NCI-H446 (cell line): ENCODE data around the gene POLR1H.

Source experiments
- DNase-seq, 2 experiments: peaks; one replicate each; lab custom pipeline; 2025; lab: John Stamatoyannopoulos, UW

The POLR1H gene

GRCh38 chr6:30062471-30063178, 1.6 kb downstream of the POLR1H start:
- no peak for DNase-seq

DNA sequence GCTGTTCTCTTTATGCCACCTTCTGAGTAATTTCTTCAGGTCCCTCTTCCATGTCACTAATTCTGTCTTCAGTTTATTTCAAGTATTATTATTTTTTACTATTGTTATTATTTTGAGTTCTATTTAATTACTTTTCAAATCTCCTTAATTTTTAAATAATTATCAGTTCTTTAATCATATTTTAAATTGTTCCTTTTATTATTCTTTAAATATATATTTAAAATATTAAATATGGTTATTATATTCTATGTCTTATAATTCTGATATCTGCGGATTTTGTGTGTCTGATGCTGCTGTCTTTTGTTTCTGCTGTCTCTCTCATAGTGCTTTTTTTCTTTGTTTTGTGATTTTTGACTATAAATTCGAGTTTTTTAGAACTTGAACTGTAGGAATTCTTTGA, 2.2 kb downstream of the POLR1H start:
- DNase-seq = no peak

- DNase-seq = no peak
These were observed 5.0 kb downstream of the POLR1H start for GRCh38 chr6:30066082-30066481.

DNA sequence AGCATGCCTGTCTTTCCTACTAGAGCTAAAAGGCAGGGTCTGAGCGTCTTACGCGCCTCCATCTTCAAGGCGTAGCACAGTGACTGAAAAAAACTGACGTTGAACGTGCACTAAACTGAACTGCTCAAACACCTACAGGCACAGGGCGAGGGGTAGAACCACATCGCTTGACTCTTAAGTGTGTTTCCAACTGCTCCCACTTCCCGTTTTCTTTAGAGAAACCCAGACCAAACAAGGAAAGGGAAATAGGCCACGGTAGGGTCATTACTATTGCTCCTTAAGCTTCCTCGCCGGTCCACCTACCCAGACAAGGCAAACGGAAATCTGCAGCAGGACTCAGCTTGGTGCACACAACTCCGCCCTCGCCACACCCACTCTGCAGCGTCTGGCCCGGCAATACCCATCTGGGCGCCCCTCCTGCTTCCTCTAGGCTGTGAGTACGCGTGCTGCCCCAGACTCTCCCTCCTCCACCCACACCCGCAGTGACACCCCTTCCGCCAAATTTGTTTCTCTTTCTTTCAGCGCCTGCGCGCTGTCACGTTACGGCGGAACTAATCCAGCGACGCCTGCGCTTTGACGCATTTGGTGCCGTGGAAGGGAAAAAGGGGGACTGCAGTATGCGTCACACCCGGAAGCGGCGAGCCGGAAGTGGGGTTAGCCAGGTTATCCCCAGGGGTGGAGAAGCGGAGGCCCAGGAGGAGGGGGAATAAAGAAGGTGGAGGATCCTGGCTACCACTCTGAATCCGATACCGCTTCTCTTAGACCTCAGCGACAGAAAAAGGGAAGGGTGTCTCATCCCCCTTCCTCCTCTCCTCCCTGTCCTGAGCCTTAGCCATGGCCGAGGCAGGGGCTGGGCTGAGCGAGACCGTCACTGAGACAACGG, 5.8 kb downstream of the POLR1H start, which contains the start of gene PPP1R11:
PPP1R11 (plus strand) TSS at position 622 of the 883 bp plus-strand sequence; CDS start at position 835, 213 bp downstream.
- DNase-seq = peak; percentile 97 to 99

GRCh38 chr6:30067460-30068139, 6.5 kb downstream of the POLR1H start:
- DNase-seq = no peak

- no peak for DNase-seq
These were observed 10.2 kb downstream of the POLR1H start for GRCh38 chr6:30071081-30071818.

DNA sequence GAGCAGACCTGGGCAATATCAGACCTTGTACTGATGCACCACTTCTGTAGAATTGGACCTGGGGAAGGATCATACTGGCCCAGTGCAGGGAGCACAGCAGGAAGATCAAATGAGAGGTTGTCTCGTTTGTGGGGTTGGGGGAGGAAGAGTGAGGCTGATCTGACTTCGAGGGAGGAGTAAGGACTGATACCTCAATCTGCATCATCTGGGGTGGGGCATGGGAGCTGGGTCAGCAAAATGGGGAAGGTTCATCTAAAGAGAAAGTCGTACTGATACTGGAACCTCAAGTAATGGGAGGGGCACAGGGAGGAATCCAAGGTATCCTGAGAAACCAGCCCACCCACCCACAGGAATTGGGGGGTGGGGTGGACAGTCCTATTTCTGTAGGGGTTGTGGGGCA, 10.8 kb downstream of the POLR1H start:
- no peak for DNase-seq

DNA sequence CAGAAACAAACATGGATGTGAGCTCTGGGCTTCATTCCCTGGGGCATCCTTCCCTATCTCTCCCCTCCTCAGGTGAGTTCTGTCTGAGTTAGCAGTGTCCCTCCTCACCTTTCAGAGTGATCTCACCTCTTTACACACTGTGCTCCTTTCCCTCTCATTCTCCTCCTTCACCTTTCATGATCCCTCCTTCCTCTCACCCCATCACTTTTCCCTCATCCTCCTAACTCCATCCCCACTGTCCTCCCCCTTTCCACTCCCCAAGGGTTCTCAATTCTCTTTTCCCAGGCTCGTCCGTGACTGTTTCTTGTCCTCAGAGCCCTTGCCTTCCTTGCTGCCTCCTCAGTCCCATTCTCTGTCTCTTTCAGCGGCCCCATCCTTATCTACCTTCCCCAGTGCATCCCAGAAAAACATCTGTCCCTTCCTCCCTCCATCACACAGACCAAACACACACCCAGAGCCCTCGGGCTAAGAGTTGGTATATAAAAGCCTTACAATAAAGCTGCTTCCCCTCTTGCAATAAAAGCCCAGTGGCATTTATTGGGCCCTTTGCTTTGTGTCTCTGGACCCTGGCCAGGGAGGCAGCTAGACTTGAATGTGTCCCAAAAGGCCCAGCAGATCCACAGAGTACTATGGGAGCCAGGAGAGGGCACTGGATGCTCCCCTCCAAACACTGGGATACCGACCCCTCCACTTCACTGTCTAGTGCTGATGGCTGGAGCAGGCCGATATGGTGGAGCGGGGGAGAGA, 12.6 kb downstream of the POLR1H start:
- no peak for DNase-seq

GRCh38 chr6:30074331-30075093, 13.4 kb downstream of the POLR1H start:
- no peak for DNase-seq

DNA sequence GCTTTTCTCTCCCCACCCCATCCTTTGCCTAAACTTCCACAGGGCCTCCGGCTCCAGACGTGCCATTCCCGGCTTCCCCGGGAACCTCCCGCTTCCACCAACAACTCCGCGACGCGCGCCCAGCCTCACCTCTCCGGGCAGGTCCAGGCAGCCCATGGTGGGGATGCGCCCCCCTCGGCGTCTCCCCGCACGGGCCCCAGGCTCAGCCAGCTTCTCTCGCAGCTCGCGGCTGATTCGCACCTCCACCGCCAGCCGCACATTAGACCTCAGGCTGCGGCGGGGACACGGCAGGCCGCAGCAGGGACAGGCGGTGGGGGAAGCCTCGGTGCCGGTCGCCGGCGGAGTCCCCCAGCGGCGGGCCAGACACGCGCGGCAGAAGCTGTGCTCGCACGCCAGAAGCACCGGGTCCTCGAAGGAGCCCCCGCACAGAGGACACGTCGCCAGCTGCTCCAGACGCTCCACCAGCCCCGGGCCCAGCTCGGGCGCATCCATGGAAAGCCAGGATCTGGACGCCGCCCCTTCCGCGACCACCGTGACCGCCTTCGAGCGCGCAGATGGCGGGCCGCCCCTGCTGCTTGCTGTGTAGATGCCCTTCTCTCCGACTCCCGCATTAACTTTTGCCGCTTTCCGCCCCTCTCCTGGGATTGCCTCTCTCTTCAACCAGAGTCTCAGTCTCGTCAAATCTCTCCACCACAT, 14.2 kb downstream of the POLR1H start, which contains the start of gene RNF39:
RNF39 (minus strand) TSS at position 676 of the 696 bp plus-strand sequence; CDS start at position 492, 184 bp downstream.
- no peak for DNase-seq

DNA sequence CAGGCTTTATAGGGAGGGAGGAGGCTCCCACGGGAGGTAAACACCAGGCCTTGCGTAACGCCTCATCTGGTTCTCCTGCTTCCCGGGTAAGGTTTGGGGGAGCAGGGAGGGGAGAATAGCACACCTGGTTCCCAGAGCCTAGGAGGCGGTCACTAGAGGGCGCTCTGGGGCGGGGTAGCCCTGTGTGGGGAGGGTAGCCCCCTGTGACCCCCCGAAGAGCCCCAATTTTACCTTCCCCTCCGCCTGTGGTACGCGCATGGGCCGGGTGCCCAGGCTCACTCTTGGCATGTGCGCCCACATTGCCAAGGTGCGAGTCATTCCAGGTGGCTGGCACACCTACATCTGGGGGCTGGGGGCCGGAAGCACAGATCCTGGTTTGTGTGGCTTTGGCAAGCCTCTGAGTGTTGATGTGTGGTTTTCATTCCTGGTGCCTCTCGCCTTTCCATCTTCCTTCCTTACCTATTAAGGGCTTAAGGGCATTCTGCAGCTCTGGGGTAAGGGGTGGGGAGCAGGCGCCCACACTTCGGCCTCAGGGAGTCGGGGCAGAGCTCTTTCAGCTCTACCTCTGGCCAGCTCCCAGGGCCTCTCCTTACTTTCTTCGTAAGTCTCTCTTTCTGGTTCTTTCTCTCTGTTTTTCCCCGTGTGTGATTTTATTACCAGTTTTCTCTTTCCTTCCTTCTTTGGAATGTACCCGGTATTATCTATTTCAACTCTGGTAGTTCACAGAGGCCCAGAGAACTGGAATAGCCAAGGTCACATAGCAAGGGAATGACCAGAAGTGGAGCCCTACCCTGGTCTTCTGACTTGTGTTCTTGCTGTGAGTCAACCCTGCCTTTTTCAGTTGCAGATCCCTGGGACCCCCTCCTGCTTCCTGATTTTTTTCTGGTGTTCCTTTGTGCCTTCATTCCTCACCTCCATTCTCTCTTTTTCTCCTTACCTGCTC, 15.0 kb downstream of the POLR1H start:
- no peak for DNase-seq

DNA sequence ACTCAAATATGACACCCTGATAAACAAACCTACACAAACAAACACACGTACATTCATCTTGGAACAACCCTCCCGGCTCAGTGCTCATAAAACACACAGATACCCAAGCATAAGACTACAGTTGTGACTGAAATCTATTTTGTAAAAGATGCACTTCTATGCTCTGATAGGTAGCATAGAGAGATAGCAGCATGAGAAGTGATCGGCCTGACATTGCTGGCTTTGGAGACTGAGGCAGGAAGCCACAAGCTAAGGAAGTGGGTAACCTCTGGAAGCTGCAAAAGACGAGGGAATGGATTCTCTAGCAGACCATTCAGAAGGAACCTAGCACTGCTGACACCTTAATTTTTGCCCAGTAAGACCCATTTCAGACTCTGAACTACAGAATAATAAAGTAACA, 16.2 kb downstream of the POLR1H start:
- no peak for DNase-seq

DNA sequence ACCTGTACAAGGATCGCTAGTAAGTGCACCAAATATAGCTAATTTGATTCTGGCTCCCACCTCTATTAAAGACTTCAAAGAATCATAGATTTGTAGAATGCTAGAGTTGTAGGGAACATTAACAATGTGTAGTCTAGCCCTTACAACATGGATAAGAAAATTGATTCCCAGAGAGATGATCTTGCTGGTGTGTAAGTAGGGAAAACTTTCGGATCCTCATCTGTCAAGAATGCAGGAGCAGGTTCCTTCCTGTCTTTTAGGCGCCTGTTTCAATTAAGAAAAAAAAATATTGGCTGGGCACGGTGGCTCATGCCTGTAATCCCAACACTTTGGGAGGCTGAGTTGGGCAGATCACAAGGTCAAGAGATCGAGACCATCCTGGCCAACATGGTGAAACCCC, 26.8 kb downstream of the POLR1H start:
- DNase-seq = no peak

DNA sequence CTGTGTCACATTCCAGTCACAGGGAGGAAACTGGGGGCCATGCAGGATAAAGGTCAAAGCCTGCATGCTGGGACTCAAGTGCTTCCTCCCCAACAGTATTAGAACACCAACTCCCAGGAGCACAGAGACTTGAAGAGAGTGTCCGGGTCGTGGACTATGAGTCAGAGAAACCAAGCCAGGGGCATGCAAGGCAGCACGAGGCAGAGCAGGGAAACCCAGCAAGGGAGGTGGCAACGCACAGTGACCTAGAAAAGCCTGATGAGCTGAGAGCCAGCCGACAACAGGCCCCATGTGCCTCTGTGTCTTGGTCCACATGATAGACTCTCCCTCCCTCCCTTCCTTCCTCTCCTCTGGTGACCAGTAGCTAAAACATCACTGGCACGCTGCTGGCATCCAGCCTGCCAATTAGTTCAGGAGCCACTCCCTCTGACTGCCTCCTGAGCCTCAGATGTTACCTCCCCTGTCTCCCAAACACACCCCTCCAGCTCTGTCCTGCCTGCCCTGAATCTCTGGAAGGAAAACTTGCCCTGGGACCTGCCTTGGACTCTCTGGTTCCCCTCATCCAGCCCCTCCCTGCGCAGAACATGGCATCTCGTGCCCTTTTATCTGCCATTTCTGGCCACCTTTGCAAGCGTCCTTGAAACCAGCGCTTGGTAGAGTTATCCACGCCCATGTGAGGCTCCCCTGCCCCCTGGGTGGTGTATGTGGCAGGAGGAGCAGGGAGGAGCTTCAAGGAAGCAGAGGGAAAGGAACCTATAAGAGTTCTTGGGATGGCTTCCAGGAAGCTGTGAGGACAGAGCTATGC, 30.7 kb downstream of the POLR1H start:
- no peak for DNase-seq

- no peak for DNase-seq
These were observed 31.9 kb downstream of the POLR1H start for GRCh38 chr6:30092852-30093543.

GRCh38 chr6:30093951-30094661, 33.0 kb downstream of the POLR1H start:
- DNase-seq = no peak
